Measurements from ENCODE around the gene MAP1LC3B2. TPM values are rescaled to one million over a fixed set of nuclear protein-coding genes. Genes with fewer than 3 reads are reported as not detected.

Gene MAP1LC3B2
- total RNA-seq, 1 experiment from 2014 or later, result 2.2 TPM

DNA sequence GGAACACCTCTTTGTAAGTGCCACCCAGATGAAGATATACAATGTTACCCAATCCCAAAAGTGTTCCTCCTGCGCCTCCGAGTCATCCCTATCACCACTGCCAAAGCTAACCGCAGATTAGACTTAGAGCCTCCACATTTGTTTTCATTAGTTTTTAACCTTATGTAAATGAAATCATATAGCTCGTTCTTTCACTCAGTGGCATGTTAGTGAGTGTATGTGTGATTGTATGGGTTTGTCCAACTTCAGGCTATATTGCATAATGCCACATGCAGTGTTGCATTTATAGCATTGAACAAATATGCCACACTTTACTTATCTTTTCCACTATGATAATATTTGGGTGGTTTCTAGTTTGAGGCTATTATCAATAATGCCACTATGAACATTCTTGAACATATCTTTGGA, 18.0 kb downstream of the MAP1LC3B2 start (continued):
- TF ChIP-seq, protein P1, sequence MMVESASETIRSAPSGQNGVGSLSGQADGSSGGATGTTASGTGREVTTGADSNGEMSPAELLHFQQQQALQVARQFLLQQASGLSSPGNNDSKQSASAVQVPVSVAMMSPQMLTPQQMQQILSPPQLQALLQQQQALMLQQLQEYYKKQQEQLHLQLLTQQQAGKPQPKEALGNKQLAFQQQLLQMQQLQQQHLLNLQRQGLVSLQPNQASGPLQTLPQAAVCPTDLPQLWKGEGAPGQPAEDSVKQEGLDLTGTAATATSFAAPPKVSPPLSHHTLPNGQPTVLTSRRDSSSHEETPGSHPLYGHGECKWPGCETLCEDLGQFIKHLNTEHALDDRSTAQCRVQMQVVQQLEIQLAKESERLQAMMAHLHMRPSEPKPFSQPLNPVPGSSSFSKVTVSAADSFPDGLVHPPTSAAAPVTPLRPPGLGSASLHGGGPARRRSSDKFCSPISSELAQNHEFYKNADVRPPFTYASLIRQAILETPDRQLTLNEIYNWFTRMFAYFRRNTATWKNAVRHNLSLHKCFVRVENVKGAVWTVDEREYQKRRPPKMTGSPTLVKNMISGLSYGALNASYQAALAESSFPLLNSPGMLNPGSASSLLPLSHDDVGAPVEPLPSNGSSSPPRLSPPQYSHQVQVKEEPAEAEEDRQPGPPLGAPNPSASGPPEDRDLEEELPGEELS (CRISPR knock-in tag; IDR thresholded peaks at IDR 0.05), result no peak
- TF ChIP-seq TP53 (CRISPR knock-in tag; IDR thresholded peaks at IDR 0.05) (no peak), ELF4 (CRISPR knock-in tag; IDR thresholded peaks at IDR 0.05; ENCODE audit: low read depth) (no peak), JAZF1 (CRISPR knock-in tag; IDR thresholded peaks at IDR 0.05) (no peak), NR1H2 (CRISPR knock-in tag; IDR thresholded peaks at IDR 0.05) (no peak), ZNF416 (CRISPR knock-in tag; IDR thresholded peaks at IDR 0.05) (no peak), ZNF232 (CRISPR knock-in tag; IDR thresholded peaks at IDR 0.05) (no peak)

GRCh38 chr12:116578051-116578450, 18.9 kb downstream of the MAP1LC3B2 start:
- CTCF ChIA-PET, result no interaction called here

DNA sequence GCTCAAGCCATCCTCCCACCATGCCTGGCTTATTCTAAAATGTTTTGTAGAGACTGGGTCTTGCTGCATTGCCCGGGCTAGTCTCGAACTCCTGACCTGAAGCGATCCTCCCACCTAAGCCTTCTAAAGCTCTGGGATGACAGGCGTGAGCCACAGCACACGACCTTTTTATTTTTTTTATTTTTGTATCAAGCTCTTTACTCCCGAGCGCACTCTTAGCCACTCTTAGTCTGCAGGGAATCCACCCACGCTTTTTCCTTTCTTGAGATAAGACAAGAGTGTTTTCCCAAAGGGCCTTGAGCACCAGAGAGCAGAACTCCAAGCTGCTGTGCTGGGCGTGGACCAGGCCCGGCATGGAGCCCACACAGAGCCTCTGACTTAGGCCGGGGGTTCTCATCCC, 23.4 kb downstream of the MAP1LC3B2 start:
- Mint-ChIP-seq H3K36me3 (peaks cover 16% of the 10 kb centered on the region), H3K4me1 (peaks cover 23% of the 10 kb centered on the region), H3K4me3 (no peak overlapping the region), H3K27me3 (ENCODE audit: low read depth) (no peaks in the 10 kb centered on the region), H3K27ac (no peak overlapping the region), H3K9me3 (peaks cover 33% of the 10 kb centered on the region)
- TF ChIP-seq ZNF416 (CRISPR knock-in tag; IDR thresholded peaks at IDR 0.05) (no peak), JAZF1 (CRISPR knock-in tag; IDR thresholded peaks at IDR 0.05) (no peak), FOXP1 (CRISPR knock-in tag; IDR thresholded peaks at IDR 0.05; ENCODE audit: borderline replicate concordance) (no peak)
- TF ChIP-seq, protein P2, sequence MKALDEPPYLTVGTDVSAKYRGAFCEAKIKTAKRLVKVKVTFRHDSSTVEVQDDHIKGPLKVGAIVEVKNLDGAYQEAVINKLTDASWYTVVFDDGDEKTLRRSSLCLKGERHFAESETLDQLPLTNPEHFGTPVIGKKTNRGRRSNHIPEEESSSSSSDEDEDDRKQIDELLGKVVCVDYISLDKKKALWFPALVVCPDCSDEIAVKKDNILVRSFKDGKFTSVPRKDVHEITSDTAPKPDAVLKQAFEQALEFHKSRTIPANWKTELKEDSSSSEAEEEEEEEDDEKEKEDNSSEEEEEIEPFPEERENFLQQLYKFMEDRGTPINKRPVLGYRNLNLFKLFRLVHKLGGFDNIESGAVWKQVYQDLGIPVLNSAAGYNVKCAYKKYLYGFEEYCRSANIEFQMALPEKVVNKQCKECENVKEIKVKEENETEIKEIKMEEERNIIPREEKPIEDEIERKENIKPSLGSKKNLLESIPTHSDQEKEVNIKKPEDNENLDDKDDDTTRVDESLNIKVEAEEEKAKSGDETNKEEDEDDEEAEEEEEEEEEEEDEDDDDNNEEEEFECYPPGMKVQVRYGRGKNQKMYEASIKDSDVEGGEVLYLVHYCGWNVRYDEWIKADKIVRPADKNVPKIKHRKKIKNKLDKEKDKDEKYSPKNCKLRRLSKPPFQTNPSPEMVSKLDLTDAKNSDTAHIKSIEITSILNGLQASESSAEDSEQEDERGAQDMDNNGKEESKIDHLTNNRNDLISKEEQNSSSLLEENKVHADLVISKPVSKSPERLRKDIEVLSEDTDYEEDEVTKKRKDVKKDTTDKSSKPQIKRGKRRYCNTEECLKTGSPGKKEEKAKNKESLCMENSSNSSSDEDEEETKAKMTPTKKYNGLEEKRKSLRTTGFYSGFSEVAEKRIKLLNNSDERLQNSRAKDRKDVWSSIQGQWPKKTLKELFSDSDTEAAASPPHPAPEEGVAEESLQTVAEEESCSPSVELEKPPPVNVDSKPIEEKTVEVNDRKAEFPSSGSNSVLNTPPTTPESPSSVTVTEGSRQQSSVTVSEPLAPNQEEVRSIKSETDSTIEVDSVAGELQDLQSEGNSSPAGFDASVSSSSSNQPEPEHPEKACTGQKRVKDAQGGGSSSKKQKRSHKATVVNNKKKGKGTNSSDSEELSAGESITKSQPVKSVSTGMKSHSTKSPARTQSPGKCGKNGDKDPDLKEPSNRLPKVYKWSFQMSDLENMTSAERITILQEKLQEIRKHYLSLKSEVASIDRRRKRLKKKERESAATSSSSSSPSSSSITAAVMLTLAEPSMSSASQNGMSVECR (CRISPR knock-in tag; IDR thresholded peaks at IDR 0.05; ENCODE audit: borderline replicate concordance), result no peak
- ATAC-seq (no peak), DNase-seq (ENCODE audit: low spot score) (no peak)
- POLR2A ChIA-PET, result interaction anchor here (0.5 kb wide), 1 partner anchor 25 kb away, joined by 6 read pairs; no protein-coding TSS in a partner anchor
- CTCF ChIA-PET, result interaction anchor here (1.0 kb wide), 1 partner anchor 105 kb away, joined by 6 read pairs; no protein-coding TSS in a partner anchor

More at GRCh38 chr12:116578051-116578450, 18.9 kb downstream of the MAP1LC3B2 start:
- H3K27ac Mint-ChIP-seq, result no peak overlapping the region
- H3K4me3 Mint-ChIP-seq, result no peak overlapping the region
- peaks cover 14% of the 10 kb centered on the region for H3K4me1 Mint-ChIP-seq
- DNase-seq (ENCODE audit: low spot score) (no peak), ATAC-seq (no peak)
- no peaks in the 10 kb centered on the region for H3K36me3 Mint-ChIP-seq
- no peak for TF ChIP-seq ATF1 (CRISPR knock-in tag; IDR thresholded peaks at IDR 0.05)
- TF ChIP-seq, protein P3, sequence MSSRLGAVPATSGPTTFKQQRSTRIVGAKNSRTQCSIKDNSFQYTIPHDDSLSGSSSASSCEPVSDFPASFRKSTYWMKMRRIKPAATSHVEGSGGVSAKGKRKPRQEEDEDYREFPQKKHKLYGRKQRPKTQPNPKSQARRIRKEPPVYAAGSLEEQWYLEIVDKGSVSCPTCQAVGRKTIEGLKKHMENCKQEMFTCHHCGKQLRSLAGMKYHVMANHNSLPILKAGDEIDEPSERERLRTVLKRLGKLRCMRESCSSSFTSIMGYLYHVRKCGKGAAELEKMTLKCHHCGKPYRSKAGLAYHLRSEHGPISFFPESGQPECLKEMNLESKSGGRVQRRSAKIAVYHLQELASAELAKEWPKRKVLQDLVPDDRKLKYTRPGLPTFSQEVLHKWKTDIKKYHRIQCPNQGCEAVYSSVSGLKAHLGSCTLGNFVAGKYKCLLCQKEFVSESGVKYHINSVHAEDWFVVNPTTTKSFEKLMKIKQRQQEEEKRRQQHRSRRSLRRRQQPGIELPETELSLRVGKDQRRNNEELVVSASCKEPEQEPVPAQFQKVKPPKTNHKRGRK (CRISPR knock-in tag; IDR thresholded peaks at IDR 0.05; ENCODE audit: borderline replicate concordance), result peak; percentile 73; the same call in 1 of the 2 replicates
- POLR2A ChIA-PET, result no interaction called here
- no peaks in the 10 kb centered on the region for H3K27me3 Mint-ChIP-seq (ENCODE audit: low read depth)
- peaks cover 9% of the 10 kb centered on the region for H3K9me3 Mint-ChIP-seq

- POLR2A ChIA-PET, result no interaction called here
- Mint-ChIP-seq H3K27ac (no peak overlapping the region), H3K36me3 (peaks cover 16% of the 10 kb centered on the region), H3K4me3 (no peak overlapping the region), H3K27me3 (ENCODE audit: low read depth) (no peaks in the 10 kb centered on the region), H3K4me1 (peaks cover 23% of the 10 kb centered on the region), H3K9me3 (peaks cover 34% of the 10 kb centered on the region)
- ATAC-seq (no peak), DNase-seq (ENCODE audit: low spot score) (no peak)
- CTCF ChIA-PET, result interaction anchor here (1.0 kb wide), 1 partner anchor 105 kb away, joined by 6 read pairs; no protein-coding TSS in a partner anchor
- TF ChIP-seq AR (CRISPR knock-in tag; IDR thresholded peaks at IDR 0.05), result no peak
- TF ChIP-seq STAT6 (CRISPR knock-in tag; conservative IDR thresholded peaks at IDR 0.05; ENCODE audit: low read depth), result no peak
- TF ChIP-seq CREM (CRISPR knock-in tag; IDR thresholded peaks at IDR 0.05), result no peak
Measured at GRCh38 chr12:116583129-116583694, 24.0 kb downstream of the MAP1LC3B2 start.

Measured in WTC11 (cell line).